ENCODE results near the gene ABCC9.

Gene ABCC9

GRCh38 chr12:21940549-21941505 is at the start of gene ABCC9:
Gene ABCC9 (minus strand): TSS chr12:21941426. CDS start chr12:21936674, 4,752 bp downstream.
- DNase-seq, result no peak

DNA sequence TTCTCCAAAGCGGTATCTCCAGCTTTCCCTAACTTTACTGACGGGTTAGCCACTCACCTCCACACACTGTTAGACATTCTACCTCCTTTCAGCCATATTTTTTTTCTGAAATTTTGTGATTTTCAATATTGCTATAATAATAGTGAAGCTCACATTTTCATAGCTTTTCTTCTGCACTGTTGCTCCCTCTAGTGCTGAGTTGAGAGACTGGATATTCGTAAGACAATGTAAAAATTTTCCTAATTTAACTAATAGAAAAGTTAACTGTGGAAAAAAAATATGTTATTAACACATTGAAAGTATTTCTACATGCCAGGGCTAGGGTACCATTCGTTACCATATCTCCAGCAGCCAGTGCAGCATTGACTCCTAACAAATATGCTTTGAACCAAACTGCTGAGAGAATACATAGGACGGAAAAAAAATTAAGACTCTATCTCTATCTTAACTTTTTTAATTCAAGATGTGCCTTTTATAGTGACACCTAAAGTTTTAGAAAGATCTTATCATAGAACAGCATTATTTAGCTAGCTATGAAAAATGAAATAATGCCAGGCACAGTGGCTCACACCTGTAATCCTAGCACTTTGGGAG is 48.7 kb upstream of the ABCC9 start:
- no peak for DNase-seq

GRCh38 chr12:21988619-21989018 is 47.4 kb upstream of the ABCC9 start:
- no peak for DNase-seq

DNA sequence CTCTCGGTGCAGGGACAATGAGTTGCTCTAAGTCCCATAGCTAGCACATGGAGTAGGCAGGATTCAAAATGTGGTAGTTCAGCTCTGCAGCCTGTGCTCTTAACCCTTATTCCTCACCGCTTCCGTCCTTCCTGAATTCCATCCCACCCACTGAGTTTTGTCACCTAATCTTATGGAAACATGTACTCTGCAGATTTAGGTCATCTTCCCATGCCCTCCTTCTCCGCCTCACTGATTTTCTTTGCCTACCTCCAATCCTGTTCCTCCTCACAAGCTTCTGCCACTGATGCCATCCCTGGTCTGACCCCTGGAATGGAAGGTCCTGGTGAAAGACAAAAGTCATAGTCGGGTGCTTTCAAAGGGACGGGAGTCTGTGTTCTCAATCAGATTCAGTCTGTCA is 46.5 kb upstream of the ABCC9 start:
- DNase-seq, result no peak

GRCh38 chr12:21985155-21985554 is 43.9 kb upstream of the ABCC9 start:
- DNase-seq, result no peak

- no peak for DNase-seq
These were observed 43.1 kb upstream of the ABCC9 start for GRCh38 chr12:21984375-21984774.

GRCh38 chr12:21983095-21983494 is 41.9 kb upstream of the ABCC9 start:
- DNase-seq, result no peak

- DNase-seq, result no peak
These were observed 39.3 kb upstream of the ABCC9 start for GRCh38 chr12:21980544-21980943.

DNA sequence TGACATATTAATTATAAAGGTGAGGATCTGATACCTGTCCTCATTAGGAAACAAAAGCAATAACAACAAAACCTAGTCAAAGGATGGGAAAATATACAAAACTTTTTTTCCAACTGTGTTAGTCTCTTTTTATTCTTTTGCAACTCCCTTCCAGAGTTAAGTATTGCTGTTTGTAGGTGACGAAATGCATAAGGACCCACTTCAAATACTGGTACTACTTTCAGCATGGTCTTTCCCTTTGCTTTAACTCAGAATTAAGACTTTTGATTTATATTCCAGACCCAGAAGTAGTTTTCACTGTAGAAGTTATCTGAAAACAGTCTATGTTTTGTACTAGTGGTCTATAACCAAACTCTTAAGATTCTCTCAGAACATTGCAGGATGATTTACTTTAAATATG is 34.1 kb upstream of the ABCC9 start:
- no peak for DNase-seq

DNA sequence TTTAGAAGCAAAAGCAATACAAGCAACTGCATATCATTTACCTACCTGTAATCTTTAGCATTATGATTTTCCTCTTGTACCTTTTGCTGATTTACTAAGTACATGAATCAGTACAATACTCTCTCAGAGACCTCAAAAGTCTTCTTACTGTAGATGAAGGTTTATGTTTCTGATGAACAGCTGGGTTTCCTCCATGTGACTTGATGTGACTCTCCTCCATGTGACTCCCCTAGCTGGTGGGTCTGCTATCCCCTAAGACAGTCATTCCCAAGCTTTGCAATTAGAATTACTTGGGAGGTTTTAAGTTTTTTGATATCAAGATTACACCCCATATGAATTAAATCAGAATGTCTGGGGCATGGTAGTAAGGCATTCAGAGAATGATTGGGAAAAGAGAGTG is 32.0 kb upstream of the ABCC9 start:
- DNase-seq, result no peak

DNA sequence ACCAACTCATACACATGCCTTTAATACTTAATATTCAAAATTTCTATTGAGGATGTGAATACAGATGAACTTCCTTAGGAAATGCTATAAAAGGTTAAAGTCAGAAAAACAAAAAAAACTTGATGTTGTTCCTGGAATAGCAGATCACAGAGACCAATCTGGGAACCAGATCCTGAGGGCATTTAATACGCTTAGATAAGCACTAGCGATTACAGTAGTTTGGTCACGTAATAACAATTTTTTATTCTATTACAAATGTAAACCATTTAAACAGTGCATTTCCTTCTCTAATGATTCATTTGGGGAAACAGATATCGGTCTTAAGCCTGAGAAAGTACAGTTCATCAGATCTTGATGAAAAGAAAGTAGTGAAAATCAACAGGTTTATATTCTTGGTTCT is 30.8 kb upstream of the ABCC9 start:
- no peak for DNase-seq

GRCh38 chr12:21971344-21971743 is 30.1 kb upstream of the ABCC9 start:
- DNase-seq, result no peak

DNA sequence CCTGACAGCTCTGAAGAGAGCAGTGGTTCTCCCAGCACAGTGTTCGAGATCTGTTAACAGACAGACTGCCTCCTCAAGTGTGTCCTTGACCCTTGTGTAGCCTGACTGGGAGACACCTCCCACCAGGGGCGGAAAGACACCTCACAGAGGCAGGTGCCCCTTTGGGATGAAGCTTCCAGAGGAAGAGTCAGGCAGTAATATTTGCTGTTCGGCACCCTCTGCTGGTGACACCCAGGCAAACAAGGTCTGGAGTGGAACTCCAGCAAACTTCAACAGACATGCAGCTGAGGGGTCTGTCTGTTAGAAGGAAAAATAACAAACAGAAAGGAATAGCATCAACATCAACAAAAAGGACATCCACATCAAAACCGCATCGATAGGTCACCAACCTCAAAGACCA is 21.6 kb upstream of the ABCC9 start:
- DNase-seq, result no peak

DNA sequence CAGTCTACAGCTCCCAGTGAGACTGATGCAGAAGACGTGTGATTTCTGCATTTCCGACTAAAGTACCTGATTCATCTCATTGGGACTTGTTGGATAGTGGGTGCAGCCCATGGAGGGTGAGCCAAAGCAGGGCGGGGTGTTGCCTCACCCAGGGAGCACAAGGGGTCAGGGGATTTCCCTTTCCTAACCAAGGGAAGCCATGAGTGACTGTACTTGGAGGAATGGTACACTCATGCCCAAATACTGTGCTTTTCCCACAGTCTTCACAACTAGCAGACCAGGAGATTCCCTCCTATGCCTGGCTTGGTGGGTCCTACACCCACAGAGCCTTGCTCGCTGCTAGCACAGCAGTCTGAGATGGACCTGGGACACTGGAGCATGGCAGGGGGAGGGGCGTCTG is 21.0 kb upstream of the ABCC9 start:
- no peak for DNase-seq

DNA sequence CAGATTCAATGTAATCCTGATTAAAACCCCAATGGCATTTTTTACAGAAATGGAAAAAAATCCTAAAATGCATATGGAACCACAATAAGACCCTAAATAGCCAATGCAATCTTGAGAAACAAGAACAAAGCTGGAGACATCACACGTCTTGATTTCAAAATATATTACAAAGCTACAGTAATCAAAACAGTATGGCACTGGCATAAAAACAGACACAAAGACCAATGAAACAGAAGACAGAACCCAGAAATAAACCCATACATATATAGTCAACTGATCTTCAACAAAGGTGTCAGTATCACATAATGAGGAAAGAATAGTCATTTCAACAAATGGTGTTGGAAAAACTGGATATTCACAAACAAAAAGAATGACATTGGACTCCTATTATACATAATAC is 9.4 kb upstream of the ABCC9 start:
- DNase-seq, result no peak

DNA sequence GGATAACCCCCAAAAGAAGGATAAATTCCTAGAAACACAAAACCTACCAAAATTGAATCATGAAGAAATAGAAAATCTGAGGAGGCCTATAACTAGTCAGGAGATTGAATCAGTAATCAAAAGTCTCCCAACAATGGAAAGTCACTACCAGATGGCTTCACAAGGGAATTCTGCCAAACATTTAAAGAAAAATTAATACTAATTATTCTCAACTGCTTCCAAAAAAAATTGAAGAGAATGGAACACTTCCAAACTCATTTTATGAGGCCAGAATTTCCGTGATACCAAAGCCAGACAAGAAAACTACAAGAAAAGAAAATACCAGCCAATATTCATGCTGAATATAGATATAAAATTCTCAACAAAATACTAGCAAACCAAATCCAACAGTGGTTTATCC is 7.8 kb upstream of the ABCC9 start:
- DNase-seq, result no peak

- no peak for DNase-seq
These were observed 5.8 kb upstream of the ABCC9 start for GRCh38 chr12:21946983-21947382.

GRCh38 chr12:21945002-21945401 is 3.8 kb upstream of the ABCC9 start:
- DNase-seq, result no peak

DNA sequence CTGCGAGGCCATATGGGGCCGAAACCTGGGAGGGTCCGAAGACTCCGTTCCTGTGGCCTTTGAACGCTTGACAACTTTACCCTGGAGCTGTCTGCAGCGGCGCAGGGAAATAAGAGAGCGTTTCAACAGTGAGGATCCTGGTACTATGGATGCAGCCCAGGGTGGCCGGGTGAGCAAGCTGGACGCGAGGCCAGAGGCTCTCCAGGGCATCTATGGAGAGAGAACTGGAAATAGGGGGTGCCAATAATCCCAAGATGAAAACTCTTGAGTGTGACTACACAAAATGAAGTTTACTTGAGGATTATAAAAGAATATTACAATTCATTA is 1.1 kb upstream of the ABCC9 start:
- no peak for DNase-seq

GRCh38 chr12:21941506-21942376 is 515 bp upstream of the ABCC9 start:
- DNase-seq, result no peak

DNA sequence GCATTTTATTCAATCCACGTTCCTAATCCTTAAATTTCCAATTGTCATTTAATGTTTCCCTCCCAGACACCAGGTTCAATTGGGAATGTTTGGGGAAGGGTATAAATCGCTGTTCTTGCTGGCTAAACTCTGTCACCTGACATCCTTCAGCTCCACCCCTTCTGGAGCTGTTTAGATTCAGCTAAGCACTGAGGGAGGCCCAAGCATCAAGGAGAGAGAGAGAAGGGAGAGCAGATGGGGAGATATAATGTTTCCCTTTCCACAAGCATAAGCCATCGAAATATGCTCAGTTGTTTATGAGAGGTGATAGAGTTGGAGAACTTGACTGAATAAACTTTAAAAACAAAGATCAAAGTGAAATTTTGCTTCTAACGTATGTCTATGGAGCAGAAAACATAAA is 1.8 kb downstream of the ABCC9 start:
- no peak for DNase-seq

GRCh38 chr12:21938879-21939278 is 2.3 kb downstream of the ABCC9 start:
- no peak for DNase-seq

DNA sequence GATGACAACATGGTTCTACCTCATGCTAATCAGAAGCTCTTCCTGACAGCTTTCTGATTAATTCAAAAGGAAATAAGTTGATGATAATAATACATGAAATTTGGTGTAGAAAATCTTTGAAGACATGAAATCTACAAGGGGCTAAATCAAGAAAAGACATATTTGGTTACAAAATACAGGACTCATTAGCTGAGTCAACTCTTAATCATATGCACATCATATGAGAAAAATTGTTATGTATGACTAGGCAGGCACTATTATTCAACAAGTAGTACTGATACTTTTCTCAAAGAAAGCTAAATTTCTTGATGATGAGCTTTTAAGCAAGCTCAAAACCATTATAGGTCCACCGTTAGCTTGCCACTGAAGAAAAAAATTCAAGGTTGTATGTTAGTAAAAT is 7.1 kb downstream of the ABCC9 start:
- DNase-seq, result no peak

DNA sequence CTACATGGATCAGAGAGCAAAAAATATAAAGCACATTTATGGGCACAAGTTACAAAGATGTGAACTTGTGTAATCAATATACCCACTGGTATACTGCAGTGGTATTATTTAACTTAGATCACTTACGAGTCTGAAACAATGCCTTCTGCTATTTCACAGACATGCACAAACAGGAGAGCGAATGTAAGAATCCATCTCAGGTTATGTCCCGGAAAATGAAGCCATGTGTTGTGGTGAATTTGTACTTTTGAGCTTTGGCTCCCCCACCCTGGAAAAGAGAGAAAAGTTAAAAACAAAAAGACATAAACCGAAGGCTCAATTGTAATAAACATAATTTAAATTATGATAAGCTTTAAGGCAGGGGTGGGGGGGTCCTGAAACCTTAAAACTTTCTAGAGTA is 7.6 kb downstream of the ABCC9 start:
- DNase-seq, result no peak

Measured in KG1 (cell line).